HG03064 (cell line): ENCODE measurements around the gene BTD.
A peak's percentile ranks its signal among the peaks of the same experiment; 100 is the strongest.

Experiments
- ATAC-seq: cut with Tn5 transposase; IDR thresholded peaks from one replicate; pipeline ENCODE4 v1.9.1; 2021; ENCODE audit warnings: low read depth; ENCODE audit not compliant: unreplicated experiment

BTD gene

GRCh38 chr3:15635121-15635661 lies 33.6 kb downstream of the BTD start:
- ATAC-seq: no peak

- no peak for ATAC-seq
Observed at GRCh38 chr3:15636028-15636709, 34.6 kb downstream of the BTD start.

GRCh38 chr3:15637131-15637951 lies 35.8 kb downstream of the BTD start:
- no peak for ATAC-seq

GRCh38 chr3:15638193-15638890 lies 36.8 kb downstream of the BTD start:
- no peak for ATAC-seq

- no peak for ATAC-seq
Observed at GRCh38 chr3:15638891-15639262, 37.3 kb downstream of the BTD start.

- no peak for ATAC-seq
Observed at GRCh38 chr3:15645246-15645645, 43.7 kb downstream of the BTD start.

GRCh38 chr3:15645740-15646501 lies 44.4 kb downstream of the BTD start:
- no peak for ATAC-seq

GRCh38 chr3:15646851-15647511 lies 45.4 kb downstream of the BTD start:
- peak; percentile 12 for ATAC-seq

GRCh38 chr3:15647611-15648167 lies 46.1 kb downstream of the BTD start:
- peak; percentile 96 for ATAC-seq

GRCh38 chr3:15649341-15649740 lies 47.8 kb downstream of the BTD start:
- ATAC-seq: no peak

- ATAC-seq: no peak
Observed at GRCh38 chr3:15649858-15650257, 48.3 kb downstream of the BTD start.

- ATAC-seq: no peak
Observed at GRCh38 chr3:15651396-15651795, 49.9 kb downstream of the BTD start.

GRCh38 chr3:15653321-15653720 lies 51.8 kb downstream of the BTD start:
- ATAC-seq: no peak

GRCh38 chr3:15654127-15654526 lies 52.6 kb downstream of the BTD start:
- ATAC-seq: no peak

GRCh38 chr3:15654891-15655290 lies 53.3 kb downstream of the BTD start:
- no peak for ATAC-seq

GRCh38 chr3:15656342-15656741 lies 54.8 kb downstream of the BTD start:
- ATAC-seq: no peak

- ATAC-seq: no peak
Observed at GRCh38 chr3:15657016-15657415, 55.5 kb downstream of the BTD start.

GRCh38 chr3:15659254-15659975 lies 57.9 kb downstream of the BTD start:
- no peak for ATAC-seq
